Measurements from ENCODE around the gene FAM78A.

- TF ChIP-seq CTCF (IDR thresholded peaks at IDR 0.05) (no peak), POLR2A (IDR thresholded peaks at IDR 0.05) (no peak), EP300 (IDR thresholded peaks at IDR 0.05) (no peak)
Observed at GRCh38 chr9:131237291-131237690, 39.0 kb downstream of the FAM78A start.

All from ovary (tissue), 3 donors.